ENCODE data around the gene PRRC2A. TPM values are rescaled to one million over a fixed set of nuclear protein-coding genes. Genes with fewer than 3 reads are reported as not detected.
A peak's percentile ranks its signal among the peaks of the same experiment; 100 is the strongest.

Gene PRRC2A
- total RNA-seq, 1 experiment from 2014 or later, result 509 TPM

GRCh38 chr6:31597006-31597405 is 23.5 kb upstream of the PRRC2A start:
- CTCF ChIA-PET, result interaction anchor here (0.6 to 4.3 kb wide), 11 partner anchors 9 to 658 kb away, joined by 3 to 84 read pairs (median 5); partner anchors contain the start of genes ATP6V1G2, DDX39B, LTB and NFKBIL1
- H3K27ac Mint-ChIP-seq (ENCODE audit: unreplicated experiment), result no peak overlapping the region
- H3K4me3 Mint-ChIP-seq (ENCODE audit: low read depth, unreplicated experiment), result no peak overlapping the region
- BruUV-seq (replicated peaks), result no TSS peak
- H3K36me3 Mint-ChIP-seq (ENCODE audit: insufficient read depth, unreplicated experiment), result no peaks in the 10 kb centered on the region
- H3K27me3 Mint-ChIP-seq (ENCODE audit: unreplicated experiment), result no peaks in the 10 kb centered on the region
- intact Hi-C loops (cut with micrococcal nuclease; ENCODE audit: unreplicated experiment), result loop anchor here (5.0 kb wide), 1 partner anchor 200 kb away; no protein-coding TSS in a partner anchor
- peak; percentile 45 for DNase-seq
- TF ChIP-seq CTCF (IDR thresholded peaks at IDR 0.05; ENCODE audit: unreplicated experiment), result peak; percentile 75
- H3K9me3 Mint-ChIP-seq (ENCODE audit: low read depth, unreplicated experiment), result no peaks in the 10 kb centered on the region
- peaks cover 8% of the 10 kb centered on the region for H3K4me1 Mint-ChIP-seq (ENCODE audit: low read depth, unreplicated experiment)

GRCh38 chr6:31607317-31607716 is 13.2 kb upstream of the PRRC2A start:
- no peak overlapping the region for H3K4me3 Mint-ChIP-seq (ENCODE audit: low read depth, unreplicated experiment)
- BruUV-seq (replicated peaks), result no TSS peak
- CTCF ChIA-PET, result interaction anchor here (0.6 to 1.2 kb wide), 2 partner anchors 8 to 45 kb away, joined by 4 to 5 read pairs; no protein-coding TSS in a partner anchor
- peaks cover 43% of the 10 kb centered on the region for H3K27me3 Mint-ChIP-seq (ENCODE audit: unreplicated experiment)
- H3K36me3 Mint-ChIP-seq (ENCODE audit: insufficient read depth, unreplicated experiment), result no peaks in the 10 kb centered on the region
- intact Hi-C loops (cut with micrococcal nuclease; ENCODE audit: unreplicated experiment), result no loop called here
- H3K9me3 Mint-ChIP-seq (ENCODE audit: low read depth, unreplicated experiment), result no peaks in the 10 kb centered on the region
- DNase-seq, result no peak
- H3K4me1 Mint-ChIP-seq (ENCODE audit: low read depth, unreplicated experiment), result no peaks in the 10 kb centered on the region
- H3K27ac Mint-ChIP-seq (ENCODE audit: unreplicated experiment), result no peak overlapping the region
- no peak for TF ChIP-seq CTCF (IDR thresholded peaks at IDR 0.05; ENCODE audit: unreplicated experiment)

GRCh38 chr6:31609519-31610406 is 10.8 kb upstream of the PRRC2A start:
- Mint-ChIP-seq H3K27ac (ENCODE audit: unreplicated experiment) (no peak overlapping the region), H3K4me1 (ENCODE audit: low read depth, unreplicated experiment) (no peaks in the 10 kb centered on the region), H3K4me3 (ENCODE audit: low read depth, unreplicated experiment) (no peak overlapping the region), H3K9me3 (ENCODE audit: low read depth, unreplicated experiment) (no peaks in the 10 kb centered on the region), H3K36me3 (ENCODE audit: insufficient read depth, unreplicated experiment) (no peaks in the 10 kb centered on the region), H3K27me3 (ENCODE audit: unreplicated experiment) (peaks cover 33% of the 10 kb centered on the region)
- TF ChIP-seq CTCF (IDR thresholded peaks at IDR 0.05; ENCODE audit: unreplicated experiment), result no peak
- DNase-seq, result no peak
- CTCF ChIA-PET, result interaction anchor here (0.7 to 1.3 kb wide), 4 partner anchors 11 to 218 kb away, joined by 3 to 6 read pairs (median 3); no protein-coding TSS in a partner anchor
- BruUV-seq (replicated peaks), result no TSS peak
- intact Hi-C loops (cut with micrococcal nuclease; ENCODE audit: unreplicated experiment), result no loop called here

GRCh38 chr6:31610968-31611367 is 9.5 kb upstream of the PRRC2A start:
- Mint-ChIP-seq H3K9me3 (ENCODE audit: low read depth, unreplicated experiment) (no peaks in the 10 kb centered on the region), H3K4me3 (ENCODE audit: low read depth, unreplicated experiment) (no peak overlapping the region), H3K36me3 (ENCODE audit: insufficient read depth, unreplicated experiment) (no peaks in the 10 kb centered on the region), H3K27ac (ENCODE audit: unreplicated experiment) (no peak overlapping the region), H3K27me3 (ENCODE audit: unreplicated experiment) (peaks cover 42% of the 10 kb centered on the region), H3K4me1 (ENCODE audit: low read depth, unreplicated experiment) (no peaks in the 10 kb centered on the region)
- no peak for DNase-seq
- intact Hi-C loops (cut with micrococcal nuclease; ENCODE audit: unreplicated experiment), result no loop called here
- TF ChIP-seq CTCF (IDR thresholded peaks at IDR 0.05; ENCODE audit: unreplicated experiment), result no peak
- no TSS peak for BruUV-seq (replicated peaks)
- CTCF ChIA-PET, result interaction anchor here (0.7 to 1.0 kb wide), 2 partner anchors 13 to 244 kb away, joined by 4 read pairs; no protein-coding TSS in a partner anchor

Measured in Calu3 (cell line).